GM12878 (cell line): ENCODE measurements around the gene ZNF837. TPM values are rescaled to one million over a fixed set of nuclear protein-coding genes. Genes with fewer than 3 reads are reported as not detected.

ENCODE experiments used
- ATAC-seq: fragments of 200-7000 bp; cut with Tn5 transposase; 3 replicates; pipeline ENCODE4 v1.9.1; 2020; ENCODE audit warnings: mild to moderate bottlenecking, moderate library complexity
- BruUV-seq: library from RNA; stranded (reverse); fragments of 400-500 nt; replicated peaks from 2 replicates; lab custom pipeline; 2021; lab: Mats Ljungman, UMichigan
- CTCF ChIA-PET: fragments of 300-600 bp; sonication (Branson Sonifier 250); formaldehyde crosslinking; extraction: SDS; loops from one replicate; lab custom pipeline; 2021; ENCODE audit warnings: inconsistent platforms; lab: Yijun Ruan, JAX
- POLR2A ChIA-PET: fragments of 350-600 bp; formaldehyde crosslinking; extraction: SDS; loops from one replicate; lab custom pipeline; 2021; ENCODE audit warnings: inconsistent platforms; lab: Charles Lee
- RAD21 ChIA-PET: fragments of 300-600 bp; sonication (Branson Sonifier 250); formaldehyde crosslinking; loops from one replicate; lab custom pipeline; 2023; ENCODE audit warnings: antibody characterized with exemption; ENCODE audit not compliant: unreplicated experiment; lab: Charles Lee
- SMC1A ChIA-PET: fragments of 300-600 bp; sonication (Branson Sonifier 250); formaldehyde crosslinking; loops from one replicate; lab custom pipeline; 2023; ENCODE audit not compliant: unreplicated experiment, uncharacterized antibody; lab: Charles Lee
- DNase-seq: peaks from one replicate; pipeline ENCODE4 v3.0.0-alpha.2; 2011; ENCODE audit warnings: low read depth, low spot score
- FAIRE-seq: peaks from 3 replicates; lab custom pipeline; 2011; peaks lifted over from hg19 to GRCh38; lab: Jason Lieb, UNC
- H2AFZ ChIP-seq: 2 replicates; pipeline ENCODE4 v1.6.0; 2011; ENCODE audit warnings: low read depth, low read length, control low read depth; ENCODE audit not compliant: control insufficient read depth
- H3K27ac ChIP-seq: 2 replicates; pipeline ENCODE4 v1.5.1; 2011; ENCODE audit warnings: control low read depth; ENCODE audit not compliant: control insufficient read depth, insufficient read depth
- H3K27me3 ChIP-seq, 2 experiments: replicated peaks in 1 of 2; 2 replicates each; pipeline versions ENCODE4 v1.6.0 to v1.6.1; 2011; ENCODE audit warnings: low read length in 1 of 2; ENCODE audit not compliant: control insufficient read depth in 2 of 2, insufficient read depth in 2 of 2
- H3K36me3 ChIP-seq, 2 experiments: 2 replicates each; pipeline ENCODE4 v1.5.1; 2011; ENCODE audit warnings: low read length in 1 of 2; ENCODE audit not compliant: control insufficient read depth in 2 of 2, insufficient read depth in 2 of 2
- H3K4me1 ChIP-seq: 2 replicates; pipeline ENCODE4 v1.6.1; 2011; ENCODE audit warnings: mild to moderate bottlenecking, low read length, moderate library complexity, mixed read lengths; ENCODE audit not compliant: control insufficient read depth, insufficient read depth
- H3K4me2 ChIP-seq: 2 replicates; pipeline ENCODE4 v1.6.0; 2011; ENCODE audit warnings: control low read depth; ENCODE audit not compliant: control insufficient read depth, insufficient read depth
- H3K4me3 ChIP-seq: fragments of 200-600 bp; sonication (generic); 2 replicates; pipeline ENCODE4 v1.5.1; 2016
- H3K79me2 ChIP-seq: 2 replicates; pipeline ENCODE4 v1.6.0; 2011; ENCODE audit warnings: low read length; ENCODE audit not compliant: control insufficient read depth, insufficient read depth
- H3K9ac ChIP-seq: 2 replicates; pipeline ENCODE4 v1.8.0; 2011; ENCODE audit warnings: low read length, control low read depth, mixed read lengths; ENCODE audit not compliant: control insufficient read depth, insufficient read depth
- H3K9me3 ChIP-seq: replicated peaks from 3 replicates; pipeline ENCODE4 v1.5.1; 2011; ENCODE audit warnings: mild to moderate bottlenecking, low read length; ENCODE audit not compliant: control insufficient read depth, insufficient read depth
- H4K20me1 ChIP-seq: 2 replicates; pipeline ENCODE4 v1.6.0; 2011; ENCODE audit not compliant: control insufficient read depth, insufficient read depth
- BCL11A ChIP-seq: IDR thresholded peaks from 2 replicates; pipeline ENCODE4 v1.6.1; 2011; ENCODE audit warnings: low read depth, low read length
- BCLAF1 ChIP-seq: fragments of 450-650 bp; IDR thresholded peaks from 2 replicates; pipeline ENCODE4 v1.6.1; 2017; ENCODE audit warnings: antibody characterized with exemption, mild to moderate bottlenecking, moderate library complexity
- MYB ChIP-seq: fragments of 150-350 bp; IDR thresholded peaks from 2 replicates; pipeline ENCODE4 v1.6.1; 2014; ENCODE audit warnings: mild to moderate bottlenecking, low read depth, low read length, borderline replicate concordance
- ZNF274 ChIP-seq: IDR thresholded peaks from one replicate; pipeline ENCODE4 v1.8.0; 2011; ENCODE audit not compliant: insufficient read length, insufficient read depth
- WGBS: methylation state at CpG from one replicate; pipeline ENCODE4 v1.1.6; 2016; ENCODE audit warnings: low lambda C conversion rate; ENCODE audit not compliant: insufficient replicate concordance, insufficient coverage; ENCODE audit errors: missing lambda C conversion rate; 5-methylcytosine and 5-hydroxymethylcytosine counted together
- in situ Hi-C: fragments of 300-500 bp; cut with MboI; formaldehyde crosslinking; loops from 9 replicates; pipeline ENCODE4 v1.14.3; 2018; ENCODE audit warnings: mixed read lengths
- intact Hi-C: fragments of 100-400 bp; cut with micrococcal nuclease; formaldehyde crosslinking; loops from one replicate; pipeline ENCODE4 v1.14.2; 2022; ENCODE audit not compliant: unreplicated experiment
- polyA plus RNA-seq, 11 experiments: library from polyadenylated mRNA; depleted of rRNA in 4 of 11; unstranded in 6 of 11; stranded (reverse) in 5 of 11; fragments of >200 nt; fragmentation: Nextera tagmentation in 4 of 11; fragmentation: Illumina TruSeq in 1 of 11; extraction: Ambion mirVana in 4 of 11; extraction: Trizol in 1 of 11; gene quantifications; 1 replicate in 1 of 11; 2 replicates in 10 of 11; pipeline versions ENCODE4 v1.2.1 to v1.2.3, GENCODE V29; 2011 to 2016; ENCODE audit warnings: inconsistent platforms in 2 of 11, missing spikeins in 2 of 11, low read depth in 1 of 11
- total RNA-seq, 4 experiments: library from RNA; depleted of rRNA in 3 of 4; stranded (reverse); fragments of >200 nt in 3 of 4; fragmentation: Illumina TruSeq in 1 of 4; extraction: Trizol in 1 of 4; gene quantifications; 2 replicates each; pipeline versions ENCODE4 v1.2.1 to v1.2.3, GENCODE V29; 2013 to 2021
- TF ChIP-seq, protein P1 (sequence below): fragments of 450-650 bp; IDR thresholded peaks from 2 replicates; pipeline ENCODE4 v1.6.1; 2017; ENCODE audit warnings: mild to moderate bottlenecking

ZNF837 gene
- total and polyA plus RNA-seq, 10 of the 15 experiments (the other 5 are each of a cell fraction or from before 2014, with no cell fraction given) = 0.07 to 2.9 (median 2.0) TPM; not detected in 2

- Histone ChIP-seq H2AFZ (no peak overlapping the region), H3K36me3 (no peaks in the 10 kb centered on the region), H3K4me2 (no peak overlapping the region), H3K4me1 (peaks cover 6% of the 10 kb centered on the region), H3K27me3 (no peaks in the 10 kb centered on the region), H3K9me3 (peaks cover 2% of the 10 kb centered on the region; the same call in 1 of the 3 replicates), H4K20me1 (no peaks in the 10 kb centered on the region), H3K27ac (no peak overlapping the region), H3K79me2 (no peaks in the 10 kb centered on the region), H3K9ac (no peak overlapping the region), H3K4me3 (no peak overlapping the region)
- no TSS peak for BruUV-seq
- TF ChIP-seq MYB (no peak), BCL11A (no peak), ZNF274 (no peak), BCLAF1 (no peak)
- TF ChIP-seq, protein P1, sequence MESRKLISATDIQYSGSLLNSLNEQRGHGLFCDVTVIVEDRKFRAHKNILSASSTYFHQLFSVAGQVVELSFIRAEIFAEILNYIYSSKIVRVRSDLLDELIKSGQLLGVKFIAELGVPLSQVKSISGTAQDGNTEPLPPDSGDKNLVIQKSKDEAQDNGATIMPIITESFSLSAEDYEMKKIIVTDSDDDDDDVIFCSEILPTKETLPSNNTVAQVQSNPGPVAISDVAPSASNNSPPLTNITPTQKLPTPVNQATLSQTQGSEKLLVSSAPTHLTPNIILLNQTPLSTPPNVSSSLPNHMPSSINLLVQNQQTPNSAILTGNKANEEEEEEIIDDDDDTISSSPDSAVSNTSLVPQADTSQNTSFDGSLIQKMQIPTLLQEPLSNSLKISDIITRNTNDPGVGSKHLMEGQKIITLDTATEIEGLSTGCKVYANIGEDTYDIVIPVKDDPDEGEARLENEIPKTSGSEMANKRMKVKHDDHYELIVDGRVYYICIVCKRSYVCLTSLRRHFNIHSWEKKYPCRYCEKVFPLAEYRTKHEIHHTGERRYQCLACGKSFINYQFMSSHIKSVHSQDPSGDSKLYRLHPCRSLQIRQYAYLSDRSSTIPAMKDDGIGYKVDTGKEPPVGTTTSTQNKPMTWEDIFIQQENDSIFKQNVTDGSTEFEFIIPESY = no peak
- RAD21 ChIA-PET = no interaction called here
- intact Hi-C loops = no loop called here
- POLR2A ChIA-PET = interaction anchor here (1.8 kb wide), 1 partner anchor 10 kb away, joined by 6 read pairs; no protein-coding TSS in a partner anchor
- SMC1A ChIA-PET = no interaction called here
- DNase-seq (no peak), ATAC-seq (no peak), FAIRE-seq (no peak)
- whole genome bisulfite sequencing = 79% methylated on average over 19 of the region's 19 CpGs
- in situ Hi-C loops = no loop called here
- CTCF ChIA-PET = no interaction called here
These were observed 23.2 kb downstream of the ZNF837 start for GRCh38 chr19:58357481-58358145.
